ENCODE results near the gene PNPT1. TPM values are rescaled to one million over a fixed set of nuclear protein-coding genes. Genes with fewer than 3 reads are reported as not detected.

PNPT1 gene
- total RNA-seq, 4 donors from 2014 or later, result 13.1 to 24.9 (median 14.2) TPM

Other genes starting within 250 kb of the PNPT1 start
- gene CFAP36, start 174.1 kb downstream of the PNPT1 start, total RNA-seq, result 10 to 100 TPM; 11.9 to 29.3 (median 24.6) TPM
- 100 to 1,000 TPM in 1 of 4 donors, 10 to 100 TPM in 3; 67.3 to 108 (median 77.8) TPM for gene PPP4R3B, start 76.2 kb downstream of the PNPT1 start, total RNA-seq
- 100 to 1,000 TPM; 163 to 424 (median 345) TPM for gene EFEMP1, start 229.9 kb upstream of the PNPT1 start, total RNA-seq

All from subcutaneous adipose tissue (tissue), 4 donors.